Kidney tubule cell (primary cell): ENCODE results near the gene CRIP2.

Experiments
- DNase-seq: peaks from one replicate; pipeline ENCODE4 v3.0.0-alpha.2; 2018; ENCODE audit warnings: low spot score

The CRIP2 gene

GRCh38 chr14:105498430-105499255 is 24.0 kb downstream of the CRIP2 start:
- DNase-seq, result no peak

GRCh38 chr14:105499256-105500035 is 24.8 kb downstream of the CRIP2 start:
- no peak for DNase-seq

DNA sequence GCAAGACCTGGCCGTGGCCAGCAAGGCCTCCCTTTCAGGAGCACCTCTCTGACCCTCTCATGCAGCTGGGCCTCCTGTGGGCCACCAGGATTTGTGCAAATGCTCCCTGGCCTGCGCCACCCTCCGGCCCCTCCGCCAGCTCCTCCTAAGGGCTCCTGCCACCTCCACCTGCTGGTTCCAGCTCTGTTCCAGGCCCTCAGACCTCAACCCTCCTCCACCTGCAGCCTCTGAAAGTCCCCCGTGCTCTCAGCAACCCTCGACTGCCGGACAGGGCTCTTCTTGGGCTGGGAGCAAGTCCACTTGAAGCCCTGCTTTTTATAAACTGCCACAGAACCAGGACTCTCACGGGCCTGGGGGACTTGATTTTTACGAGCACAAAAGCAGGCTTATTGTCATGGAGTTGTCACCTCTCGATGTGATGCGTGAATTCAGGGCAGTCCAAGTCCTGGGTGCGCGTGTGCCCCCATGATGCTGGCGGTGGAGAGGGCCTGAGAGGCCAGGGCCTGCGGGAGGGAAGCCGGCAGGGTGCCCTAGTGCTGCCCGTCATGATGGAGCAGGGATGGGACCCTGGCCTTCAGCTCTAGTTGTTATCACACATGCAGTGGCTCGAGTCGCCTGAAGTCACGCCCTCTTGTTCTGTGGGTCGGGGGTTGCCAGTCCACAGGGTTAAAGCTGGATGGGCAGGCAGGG is 25.6 kb downstream of the CRIP2 start:
- DNase-seq, result no peak

GRCh38 chr14:105500726-105501101 is 26.1 kb downstream of the CRIP2 start:
- no peak for DNase-seq

GRCh38 chr14:105501504-105502291 is 27.1 kb downstream of the CRIP2 start:
- no peak for DNase-seq

DNA sequence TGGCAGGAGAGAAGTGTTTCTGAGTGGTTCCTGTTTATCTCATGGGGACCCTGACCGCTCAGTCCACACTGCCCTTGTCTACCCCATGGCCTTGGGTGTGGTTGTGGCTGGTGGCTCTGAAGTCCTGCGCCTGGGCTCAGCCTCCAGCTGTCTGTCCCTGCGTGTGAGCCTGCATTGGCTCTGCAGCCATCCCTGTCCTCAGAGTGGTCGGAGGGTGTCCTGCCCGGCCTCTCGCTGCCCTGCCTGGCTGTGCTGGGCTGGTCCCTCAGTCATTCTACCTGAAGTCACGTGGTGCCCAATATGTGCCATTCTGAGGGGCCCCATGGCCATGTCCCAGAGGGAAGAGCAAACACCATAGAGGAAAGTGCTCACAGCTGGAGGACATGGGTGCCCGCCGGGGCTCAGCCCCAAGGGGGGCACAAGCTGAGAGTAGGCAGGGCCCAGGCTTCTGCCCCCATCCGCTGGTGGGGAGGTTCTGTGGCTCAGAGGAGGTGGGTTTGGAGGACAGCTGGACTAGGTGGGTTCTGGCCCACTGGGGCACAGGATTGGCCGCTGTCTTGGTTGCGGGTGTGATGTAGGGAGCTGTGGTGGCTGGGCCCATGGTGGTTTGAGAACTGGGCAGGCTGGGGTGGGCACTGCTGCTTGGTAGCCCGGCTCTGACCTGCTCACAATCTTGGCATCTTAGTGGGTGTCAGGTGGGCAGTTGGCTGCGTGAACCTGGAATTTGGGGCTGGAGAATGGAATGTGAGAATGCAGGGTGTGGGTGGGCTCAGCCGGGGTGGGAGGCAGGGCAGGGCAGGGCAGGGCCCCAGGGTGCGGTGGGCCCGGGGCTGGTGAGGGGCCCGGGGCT is 28.1 kb downstream of the CRIP2 start:
- DNase-seq, result no peak

DNA sequence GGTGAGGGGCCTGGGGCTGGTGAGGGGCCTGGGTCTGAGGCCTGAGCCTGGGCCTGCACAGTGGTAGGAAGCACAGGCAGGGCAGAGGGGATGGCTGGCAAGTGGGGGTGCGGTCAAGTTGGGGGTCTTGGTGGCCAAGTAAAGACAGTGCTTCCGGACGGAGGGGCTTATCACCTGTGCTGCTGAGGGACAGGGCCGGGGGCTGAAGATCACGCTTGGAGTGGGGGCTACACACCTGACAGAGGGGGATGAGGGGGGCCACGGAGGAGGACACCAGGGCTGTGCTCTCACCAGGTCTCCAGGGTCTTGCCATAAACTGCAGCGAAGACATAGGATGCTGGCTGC is 28.6 kb downstream of the CRIP2 start:
- no peak for DNase-seq

DNA sequence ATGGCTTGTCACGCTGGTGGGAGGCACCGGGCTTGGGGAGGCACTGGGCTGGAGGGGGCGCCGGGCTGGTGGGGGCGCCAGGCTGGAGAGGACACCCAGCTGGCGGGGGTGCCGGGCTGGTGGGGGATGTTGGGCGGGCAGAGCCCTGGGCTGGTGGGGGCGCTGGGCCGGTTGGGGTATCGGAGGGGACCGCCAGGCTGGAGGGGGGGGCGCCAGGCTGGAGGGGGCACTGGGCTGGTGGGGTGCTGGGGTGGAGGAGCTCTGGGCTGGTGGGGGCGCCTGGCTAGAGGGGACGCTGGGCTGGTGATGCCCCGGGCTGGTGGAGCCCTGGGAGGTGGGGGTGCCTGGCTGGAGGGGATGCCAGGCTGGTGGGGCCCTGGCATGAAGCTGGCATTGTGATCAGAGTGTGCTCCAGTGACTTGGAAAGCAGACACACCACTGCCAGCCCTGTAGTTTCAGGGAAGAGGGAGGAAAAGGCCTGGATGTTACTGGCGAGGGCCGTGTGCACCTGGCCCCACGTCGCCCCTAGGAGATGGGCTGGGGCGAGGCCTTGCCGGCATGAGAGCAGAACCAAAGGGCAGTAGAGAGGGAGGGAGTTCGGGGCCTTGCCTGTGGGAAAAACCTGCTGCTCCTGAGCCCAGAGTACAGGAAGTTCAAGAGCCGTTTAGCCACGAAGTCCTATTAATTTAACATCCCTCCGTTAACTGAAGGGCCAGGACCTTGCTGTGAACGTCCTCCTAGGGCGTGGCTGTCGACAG is 29.5 kb downstream of the CRIP2 start:
- DNase-seq, result no peak

DNA sequence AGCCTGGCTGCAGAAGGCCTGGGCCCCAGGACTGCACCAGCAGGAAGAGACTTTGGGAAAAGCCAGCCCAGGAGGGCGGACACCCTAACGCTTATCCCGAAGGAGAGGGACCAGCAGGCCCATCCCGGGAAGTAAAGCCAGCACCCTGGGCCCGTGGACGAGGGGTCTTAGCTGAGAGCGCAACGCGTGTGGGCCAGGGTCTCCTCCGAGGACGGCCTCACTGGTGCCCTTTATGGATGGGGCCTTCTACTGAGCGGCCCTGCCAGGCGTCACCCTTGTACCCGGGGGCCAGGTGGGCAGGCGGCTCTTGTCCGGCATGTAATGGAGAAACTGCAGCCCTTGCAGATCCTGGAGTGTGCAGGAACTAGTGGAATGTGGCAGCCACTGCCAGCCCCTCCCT is 30.5 kb downstream of the CRIP2 start:
- no peak for DNase-seq

- no peak for DNase-seq
Measured at GRCh38 chr14:105507247-105507646, 32.6 kb downstream of the CRIP2 start.

- no peak for DNase-seq
Measured at GRCh38 chr14:105508069-105508468, 33.4 kb downstream of the CRIP2 start.

DNA sequence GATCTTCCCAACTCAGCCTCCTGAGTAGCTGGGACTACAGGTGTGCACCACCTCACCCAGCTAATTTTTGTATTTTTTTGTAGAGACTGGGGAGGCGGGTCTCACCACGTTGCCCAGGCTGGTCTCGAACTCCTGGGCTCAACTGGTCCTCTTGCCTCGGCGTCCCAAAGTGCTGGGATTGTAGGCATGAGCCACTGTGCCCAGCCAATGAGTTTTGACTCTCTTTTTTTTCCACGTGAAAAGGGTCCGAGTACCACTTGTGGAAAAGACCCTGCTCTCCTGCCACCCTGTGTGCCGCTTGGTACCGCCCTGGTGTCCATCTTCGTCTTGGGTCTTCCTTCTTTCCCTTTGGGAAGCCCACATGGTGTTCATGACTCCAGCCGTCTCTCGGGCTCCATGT is 34.0 kb downstream of the CRIP2 start:
- no peak for DNase-seq

GRCh38 chr14:105517096-105517495 is 42.5 kb downstream of the CRIP2 start:
- no peak for DNase-seq

DNA sequence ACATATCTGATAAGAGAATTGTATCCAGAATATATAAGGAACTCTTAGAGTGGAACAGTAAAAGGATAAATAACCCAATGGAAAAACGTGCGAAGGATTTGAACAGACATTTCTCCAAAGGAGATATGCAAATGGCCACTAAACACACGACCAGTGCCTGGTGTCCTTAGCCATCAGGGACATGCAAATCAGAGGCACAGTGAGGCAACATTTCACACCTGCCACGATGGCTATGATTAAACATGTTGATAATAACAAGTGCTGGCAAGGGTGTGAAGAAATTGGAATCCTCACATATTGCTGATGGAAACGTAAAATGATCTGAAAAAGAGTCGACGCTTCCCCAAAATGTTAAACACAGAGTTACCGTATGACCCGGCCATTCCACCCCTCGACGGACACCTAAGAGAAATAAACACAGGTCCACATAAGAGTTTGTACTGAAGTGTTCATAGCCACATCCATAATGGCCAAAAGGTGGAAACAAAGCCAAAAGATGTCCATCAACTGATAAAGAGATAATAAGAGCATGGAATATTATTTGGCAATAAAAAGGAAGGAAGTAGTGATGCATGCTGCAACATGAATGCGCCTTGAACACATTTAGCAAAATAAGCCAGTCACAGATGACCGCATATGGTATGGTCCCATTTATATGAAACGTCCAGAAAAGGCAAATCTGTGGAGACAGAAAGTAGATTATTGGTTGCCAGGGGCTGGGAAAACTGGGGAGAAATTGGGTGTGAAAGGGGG is 45.5 kb downstream of the CRIP2 start:
- DNase-seq, result no peak

DNA sequence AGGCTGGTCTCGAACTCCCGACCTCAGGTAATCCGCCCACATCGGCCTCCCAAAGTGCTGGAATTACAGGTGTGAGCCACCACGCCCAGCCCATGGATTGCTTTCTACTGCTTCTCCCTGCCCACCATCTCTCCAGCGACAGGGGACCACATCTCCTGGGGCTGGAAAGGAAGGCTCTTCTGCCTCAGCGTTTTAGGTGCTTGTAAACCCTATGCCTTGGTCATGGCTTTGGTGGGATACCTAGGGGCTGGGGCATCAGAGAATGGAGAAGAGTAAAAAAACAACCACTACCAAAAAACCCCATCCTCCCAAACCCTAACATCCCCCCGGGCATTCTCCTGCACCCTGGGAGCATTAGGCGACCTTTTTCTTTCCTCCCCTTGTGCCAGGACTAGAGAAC is 50.7 kb downstream of the CRIP2 start:
- DNase-seq, result no peak

DNA sequence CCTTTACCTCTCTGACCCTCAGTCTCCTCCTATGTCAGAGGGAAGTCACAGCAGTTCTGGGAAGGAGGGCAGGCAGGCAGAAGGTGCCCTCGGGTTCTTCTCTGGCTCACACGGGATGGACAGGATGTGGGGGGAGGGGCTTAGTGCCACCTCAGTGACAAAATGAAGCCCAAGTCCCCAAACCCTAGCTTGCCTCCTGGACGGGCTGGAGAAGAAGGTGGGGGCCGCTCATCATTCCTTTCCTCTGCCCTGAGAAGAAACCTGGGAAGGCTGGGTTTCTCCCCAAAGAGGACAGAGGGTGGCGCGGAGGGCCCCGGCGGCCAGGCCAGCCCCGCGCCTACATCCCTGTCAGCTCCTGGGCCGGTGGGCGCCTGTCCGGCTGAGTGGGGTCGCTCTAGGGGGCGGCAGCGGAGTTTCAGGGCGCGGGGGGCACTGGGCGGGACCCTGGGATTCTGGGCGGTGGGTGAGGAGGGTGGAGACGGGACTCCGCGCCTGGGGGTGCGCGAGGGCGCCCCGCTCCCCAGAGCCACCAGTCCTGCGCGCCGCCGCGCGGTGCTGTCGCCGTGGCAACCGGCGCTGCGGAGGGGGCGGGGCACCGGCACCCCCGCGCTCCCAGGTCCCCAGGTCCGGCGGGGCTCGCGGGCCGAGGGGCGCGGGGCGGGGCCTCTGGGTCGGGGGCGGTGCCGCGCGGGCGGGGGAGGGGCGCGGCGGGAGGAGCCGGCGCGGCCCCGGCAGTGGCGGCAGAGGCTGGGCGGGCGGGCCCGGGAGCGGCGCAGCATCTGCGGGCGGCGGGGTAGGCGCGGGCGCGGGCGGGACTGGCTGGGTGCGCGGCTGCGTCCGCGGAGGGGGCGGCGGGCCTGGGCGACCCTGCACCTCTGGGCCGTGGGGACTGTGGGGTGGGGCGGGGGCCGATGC is 51.5 kb downstream of the CRIP2 start, which contains the start of gene TMEM121:
TMEM121 (plus strand) TSS at position 723 of the 915 bp plus-strand sequence. CDS start 2,252 bp downstream, outside the sequence.
- no peak for DNase-seq

- DNase-seq, result no peak
Measured at GRCh38 chr14:105526776-105527380, 52.3 kb downstream of the CRIP2 start.

GRCh38 chr14:105527381-105527825 is 52.8 kb downstream of the CRIP2 start:
- no peak for DNase-seq
